CD4-positive, alpha-beta memory T cell (primary cell): Measurements from ENCODE around the gene NTHL1. TPM values are rescaled to one million over a fixed set of nuclear protein-coding genes. Genes with fewer than 3 reads are reported as not detected.
A peak's percentile ranks its signal among the peaks of the same experiment; 100 is the strongest.

Source experiments
- CTCF ChIA-PET: fragments of 350-600 bp; sonication (Branson Sonifier 250); formaldehyde crosslinking; loops from one replicate; lab custom pipeline; 2021; ENCODE audit warnings: inconsistent platforms; ENCODE audit not compliant: partially characterized antibody; lab: Charles Lee
- POLR2A ChIA-PET: fragments of 350-600 bp; sonication (Branson Sonifier 250); formaldehyde crosslinking; loops from one replicate; lab custom pipeline; 2021; ENCODE audit not compliant: partially characterized antibody; lab: Charles Lee
- DNase-seq, 5 donors: peaks; one replicate each; pipeline versions ENCODE4 v3.0.0 to v3.0.0-alpha.2; 2020 to 2022; ENCODE audit warnings: mixed read lengths in 1 of 5
- H3K27ac ChIP-seq: one replicate; pipeline ENCODE4 v1.7.0; 2013; ENCODE audit warnings: low read depth, low read length
- H3K27me3 ChIP-seq: 2 replicates; pipeline ENCODE4 v1.7.0; 2013; ENCODE audit warnings: mild to moderate bottlenecking, low read length, moderate library complexity; ENCODE audit not compliant: insufficient read depth
- H3K36me3 ChIP-seq: 2 replicates; pipeline ENCODE4 v1.7.0; 2013; ENCODE audit warnings: mild to moderate bottlenecking, low read length, moderate library complexity; ENCODE audit not compliant: insufficient read depth
- H3K4me1 ChIP-seq: 2 replicates; pipeline ENCODE4 v1.7.0; 2013; ENCODE audit warnings: mild to moderate bottlenecking, low read length, moderate library complexity; ENCODE audit not compliant: insufficient read depth
- H3K4me3 ChIP-seq, 2 donors: one replicate each; pipeline ENCODE4 v1.7.0; 2013; ENCODE audit warnings: low read length in 2 of 2, mild to moderate bottlenecking in 1 of 2
- H3K9me3 ChIP-seq, 2 donors: one replicate each; pipeline ENCODE4 v1.7.0; 2013; ENCODE audit warnings: low read length in 2 of 2, control low read depth in 1 of 2; ENCODE audit not compliant: control insufficient read depth in 1 of 2
- H3K27ac Mint-ChIP-seq, 7 donors: one replicate each; pipeline ENCODE4 v1.8.0; 2020 to 2021; ENCODE audit warnings: mixed read lengths in 7 of 7, mild to moderate bottlenecking in 6 of 7, inconsistent platforms in 3 of 7, moderate library complexity in 3 of 7
- H3K27me3 Mint-ChIP-seq, 2 donors: one replicate each; pipeline ENCODE4 v1.8.0; 2020 to 2021; ENCODE audit warnings: mixed read lengths in 2 of 2
- H3K36me3 Mint-ChIP-seq, 2 donors: one replicate each; pipeline ENCODE4 v1.8.0; 2020 to 2021; ENCODE audit warnings: mixed read lengths in 2 of 2, inconsistent platforms in 1 of 2, mild to moderate bottlenecking in 1 of 2
- H3K4me1 Mint-ChIP-seq, 4 donors: one replicate each; pipeline ENCODE4 v1.8.0; 2020 to 2021; ENCODE audit warnings: mixed read lengths in 4 of 4, mild to moderate bottlenecking in 1 of 4
- H3K4me3 Mint-ChIP-seq, 8 donors: one replicate each; pipeline ENCODE4 v1.8.0; 2020 to 2021; ENCODE audit warnings: mixed read lengths in 8 of 8, mild to moderate bottlenecking in 7 of 8, moderate library complexity in 6 of 8, inconsistent platforms in 3 of 8
- H3K9me3 Mint-ChIP-seq, 8 donors: one replicate each; pipeline ENCODE4 v1.8.0; 2020 to 2021; ENCODE audit warnings: mixed read lengths in 8 of 8, mild to moderate bottlenecking in 5 of 8, inconsistent platforms in 3 of 8, moderate library complexity in 1 of 8
- intact Hi-C: fragments of 100-400 bp; cut with micrococcal nuclease; formaldehyde crosslinking; loops from one replicate; pipeline ENCODE4 v1.15.1; 2023
- polyA plus RNA-seq, 2 donors: library from polyadenylated mRNA; unstranded; fragments of 300-500 nt; fragmentation: Illumina TruSeq; gene quantifications; one replicate each; pipeline ENCODE4 v1.2.3, GENCODE V29; 2021
- total RNA-seq, 2 experiments: library from RNA; stranded (reverse); gene quantifications; one replicate each; pipeline ENCODE4 v1.2.3, GENCODE V29; 2021

The NTHL1 gene
- total and polyA plus RNA-seq, 4 experiments from 2014 or later: 9.3 to 20.1 (median 12.7) TPM

GRCh38 chr16:2071454-2072202, 24.0 kb upstream of the NTHL1 start:
- no peaks in the 10 kb centered on the region for H3K27me3 ChIP-seq
- no peak for DNase-seq
- no peaks in the 10 kb centered on the region for H3K4me1 Mint-ChIP-seq
- H3K27me3 Mint-ChIP-seq: no peaks in the 10 kb centered on the region
- no peak overlapping the region for H3K27ac Mint-ChIP-seq
- ChIA-PET POLR2A (no interaction called here), CTCF (no interaction called here)
- no peak overlapping the region for H3K27ac ChIP-seq
- H3K9me3 ChIP-seq: no peaks in the 10 kb centered on the region
- H3K4me3 ChIP-seq: no peak overlapping the region
- H3K9me3 Mint-ChIP-seq: peaks cover 0 to 2% (median 0%) of the 10 kb centered on the region in 8 donors
- peaks cover 7 to 44% of the 10 kb centered on the region in 2 donors for H3K36me3 Mint-ChIP-seq
- no peak overlapping the region for H3K4me3 Mint-ChIP-seq
- intact Hi-C loops: no loop called here
- H3K36me3 ChIP-seq: peaks cover 18% of the 10 kb centered on the region
- H3K4me1 ChIP-seq: no peaks in the 10 kb centered on the region

GRCh38 chr16:2070576-2071453, 23.2 kb upstream of the NTHL1 start:
- DNase-seq: no peak
- peaks cover 25% of the 10 kb centered on the region for H3K36me3 ChIP-seq
- H3K36me3 Mint-ChIP-seq: peaks cover 13 to 48% of the 10 kb centered on the region in 2 donors
- no peak overlapping the region for H3K4me3 ChIP-seq
- ChIA-PET CTCF (no interaction called here), POLR2A (no interaction called here)
- no peaks in the 10 kb centered on the region for H3K4me1 ChIP-seq
- H3K27ac ChIP-seq: no peak overlapping the region
- no peak overlapping the region for H3K4me3 Mint-ChIP-seq
- no peaks in the 10 kb centered on the region for H3K4me1 Mint-ChIP-seq
- no peaks in the 10 kb centered on the region for H3K9me3 ChIP-seq
- no peaks in the 10 kb centered on the region for H3K27me3 Mint-ChIP-seq
- no peak overlapping the region for H3K27ac Mint-ChIP-seq
- intact Hi-C loops: no loop called here
- no peaks in the 10 kb centered on the region for H3K27me3 ChIP-seq
- H3K9me3 Mint-ChIP-seq: peaks cover 0 to 2% (median 0%) of the 10 kb centered on the region in 8 donors

DNA sequence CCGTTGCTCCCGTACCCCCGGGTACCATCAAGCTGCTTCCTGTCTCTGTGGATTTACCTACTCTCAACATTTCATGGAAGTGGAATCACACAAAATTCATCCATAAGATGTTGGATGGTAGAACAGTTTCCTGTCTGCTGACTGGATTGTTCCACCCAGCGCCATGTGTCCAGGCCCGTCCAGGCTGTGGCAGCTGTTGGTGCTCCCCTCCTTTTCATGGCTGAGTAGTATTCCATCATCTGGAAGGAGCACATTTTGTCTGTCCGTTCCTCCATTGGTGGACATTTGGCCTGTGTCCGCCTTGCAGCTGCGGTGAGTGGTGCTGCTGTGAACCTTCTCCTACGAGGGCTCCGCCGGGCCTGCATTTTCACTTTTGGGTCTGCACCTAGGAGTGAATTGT, 18.5 kb upstream of the NTHL1 start:
- H3K27ac Mint-ChIP-seq: peak overlapping the region in 2 of 7 donors; percentile 11 to 25
- ChIA-PET POLR2A (interaction anchor here (0.9 to 1.2 kb wide), 2 partner anchors 11 to 19 kb away, joined by 3 read pairs; partner anchors contain the start of genes NTHL1 and TSC2), CTCF (interaction anchor here (1.0 kb wide), 1 partner anchor 89 kb away, joined by 3 read pairs; the partner anchor contains the start of gene TRAF7)
- H3K9me3 Mint-ChIP-seq: no peaks in the 10 kb centered on the region
- no peaks in the 10 kb centered on the region for H3K4me1 Mint-ChIP-seq
- no peaks in the 10 kb centered on the region for H3K27me3 ChIP-seq
- intact Hi-C loops: no loop called here
- no peak overlapping the region for H3K4me3 ChIP-seq
- H3K4me3 Mint-ChIP-seq: no peak overlapping the region
- H3K27me3 Mint-ChIP-seq: no peaks in the 10 kb centered on the region
- H3K4me1 ChIP-seq: no peaks in the 10 kb centered on the region
- peaks cover 15 to 38% of the 10 kb centered on the region in 2 donors for H3K36me3 Mint-ChIP-seq
- peaks cover 13% of the 10 kb centered on the region for H3K36me3 ChIP-seq
- no peaks in the 10 kb centered on the region for H3K9me3 ChIP-seq
- H3K27ac ChIP-seq: no peak overlapping the region
- DNase-seq: no peak

DNA sequence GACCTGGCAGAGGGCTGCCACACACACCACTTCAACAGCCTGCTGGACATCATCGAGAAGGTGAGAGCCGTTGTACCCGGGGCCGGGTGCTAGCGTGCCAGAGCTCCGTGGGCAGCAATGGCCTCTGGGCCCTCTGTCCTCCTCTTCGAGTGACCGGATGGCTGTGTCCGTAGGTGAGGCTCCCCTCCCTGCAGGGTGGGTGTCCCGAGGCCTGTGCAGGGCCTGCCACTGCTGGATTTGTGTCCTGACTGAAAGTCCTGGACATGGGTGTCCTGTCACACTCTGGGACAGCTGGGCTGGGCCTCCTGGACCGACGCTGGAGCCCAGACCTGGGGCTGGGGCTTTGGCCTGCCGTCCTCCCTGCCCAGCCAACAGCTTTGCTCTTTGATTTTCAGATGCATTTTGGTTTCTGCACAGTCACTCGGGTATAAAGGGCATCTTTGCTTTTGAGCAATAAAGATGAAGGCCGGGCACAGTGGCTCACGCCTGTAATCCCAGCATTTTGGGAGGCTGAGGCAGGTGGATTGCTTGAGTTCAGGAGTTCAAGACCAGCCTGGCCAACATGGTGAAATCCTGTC, 16.8 kb upstream of the NTHL1 start:
- Histone ChIP-seq H3K9me3 (no peaks in the 10 kb centered on the region), H3K27ac (no peak overlapping the region), H3K27me3 (no peaks in the 10 kb centered on the region), H3K4me3 (no peak overlapping the region), H3K36me3 (peaks cover 17% of the 10 kb centered on the region), H3K4me1 (no peaks in the 10 kb centered on the region)
- no peak for DNase-seq
- ChIA-PET CTCF (interaction anchor here (0.6 to 0.7 kb wide), 2 partner anchors 136 to 359 kb away, joined by 3 to 4 read pairs; no protein-coding TSS in a partner anchor), POLR2A (interaction anchor here (1.0 kb wide), 1 partner anchor 76 kb away, joined by 6 read pairs; no protein-coding TSS in a partner anchor)
- Mint-ChIP-seq H3K36me3 (peaks cover 11 to 38% of the 10 kb centered on the region in 2 donors), H3K27ac (no peak overlapping the region), H3K9me3 (no peaks in the 10 kb centered on the region), H3K4me1 (no peaks in the 10 kb centered on the region), H3K4me3 (no peak overlapping the region), H3K27me3 (no peaks in the 10 kb centered on the region)
- intact Hi-C loops: no loop called here

GRCh38 chr16:2063861-2064260, 16.2 kb upstream of the NTHL1 start:
- Histone ChIP-seq H3K9me3 (no peaks in the 10 kb centered on the region), H3K27me3 (no peaks in the 10 kb centered on the region), H3K4me1 (no peaks in the 10 kb centered on the region), H3K27ac (no peak overlapping the region), H3K4me3 (no peak overlapping the region), H3K36me3 (peaks cover 17% of the 10 kb centered on the region)
- DNase-seq: no peak
- CTCF ChIA-PET: interaction anchor here (0.6 kb wide), 1 partner anchor 135 kb away, joined by 4 read pairs; no protein-coding TSS in a partner anchor
- POLR2A ChIA-PET: no interaction called here
- intact Hi-C loops: no loop called here
- H3K27ac Mint-ChIP-seq: no peak overlapping the region
- H3K9me3 Mint-ChIP-seq: no peaks in the 10 kb centered on the region
- H3K4me3 Mint-ChIP-seq: no peak overlapping the region
- peaks cover 11 to 37% of the 10 kb centered on the region in 2 donors for H3K36me3 Mint-ChIP-seq
- no peaks in the 10 kb centered on the region for H3K4me1 Mint-ChIP-seq
- H3K27me3 Mint-ChIP-seq: no peaks in the 10 kb centered on the region

DNA sequence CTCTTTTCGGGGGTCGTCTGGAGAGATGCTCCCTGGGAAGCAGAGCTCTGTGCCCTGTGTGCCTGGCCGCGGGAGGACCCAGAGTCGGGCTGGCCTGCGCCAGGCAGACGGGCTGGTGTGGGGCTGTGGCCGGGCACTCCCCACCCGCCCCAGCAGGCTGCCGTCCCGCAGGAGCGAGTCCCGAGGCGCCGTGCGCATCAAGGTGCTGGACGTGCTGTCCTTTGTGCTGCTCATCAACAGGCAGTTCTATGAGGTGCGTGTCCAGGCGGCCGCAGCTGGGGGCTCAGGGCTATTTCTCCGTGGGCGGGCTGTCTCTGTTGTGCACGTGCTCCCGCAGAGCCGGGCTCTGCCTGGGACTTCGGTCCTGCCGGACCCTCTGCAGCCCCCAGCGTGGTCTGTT, 15.2 kb upstream of the NTHL1 start:
- ChIA-PET POLR2A (no interaction called here), CTCF (no interaction called here)

More for the DNA sequence above, 15.2 kb upstream of the NTHL1 start:
- Mint-ChIP-seq H3K4me1 (peaks cover 0 to 1% (median 0%) of the 10 kb centered on the region in 4 donors), H3K9me3 (no peaks in the 10 kb centered on the region), H3K4me3 (no peak overlapping the region), H3K36me3 (peaks cover 11 to 38% of the 10 kb centered on the region in 2 donors), H3K27ac (no peak overlapping the region), H3K27me3 (no peaks in the 10 kb centered on the region)
- intact Hi-C loops: no loop called here
- no peaks in the 10 kb centered on the region for H3K9me3 ChIP-seq
- no peak for DNase-seq
- H3K36me3 ChIP-seq: peaks cover 17% of the 10 kb centered on the region
- H3K27ac ChIP-seq: no peak overlapping the region
- H3K4me1 ChIP-seq: no peaks in the 10 kb centered on the region
- H3K4me3 ChIP-seq: no peak overlapping the region
- H3K27me3 ChIP-seq: no peaks in the 10 kb centered on the region
